Neural progenitor cell (in vitro differentiated cells): ENCODE measurements around the gene MSH6.

Experiments
- CTCF ChIP-seq: fragments of 200-600 bp; sonication (generic); IDR thresholded peaks from 2 replicates; pipeline ENCODE4 v1.5.1; 2017; ENCODE audit warnings: antibody characterized with exemption, mild to moderate bottlenecking
- EZH2 ChIP-seq: fragments of 200-600 bp; sonication (generic); IDR thresholded peaks from 2 replicates; pipeline ENCODE4 v1.6.1; 2017; ENCODE audit warnings: antibody characterized with exemption, mild to moderate bottlenecking, moderate library complexity
- EZH2phosphoT487 ChIP-seq: fragments of 200-600 bp; sonication (generic); IDR thresholded peaks from 2 replicates; pipeline ENCODE4 v1.6.1; 2017; ENCODE audit warnings: antibody characterized with exemption

- TF ChIP-seq CTCF (no peak), EZH2 (no peak), EZH2phosphoT487 (no peak)
Observed at GRCh38 chr2:47782381-47782670, 619 bp upstream of the MSH6 start.
